Measurements from ENCODE around the gene SMPD2. TPM values are rescaled to one million over a fixed set of nuclear protein-coding genes. Genes with fewer than 3 reads are reported as not detected.

Gene SMPD2
- total and polyA plus RNA-seq, 2 of the 4 experiments (the other 2 are of a cell fraction): 7.7 to 9.0 TPM

GRCh38 chr6:109424946-109425345 lies 15.6 kb upstream of the SMPD2 start:
- no TSS peak for BruUV-seq (replicated peaks)
- no peak overlapping the region for H2AFZ ChIP-seq (replicated peaks; ENCODE audit: low read length, poor library complexity)

More at GRCh38 chr6:109424946-109425345, 15.6 kb upstream of the SMPD2 start:
- H3K4ac ChIP-seq (ENCODE audit: low read depth, low read length): no peak overlapping the region
- H3K27ac ChIP-seq (ENCODE audit: insufficient read depth, low read length): no peak overlapping the region
- no peaks in the 10 kb centered on the region for H4K20me1 ChIP-seq (ENCODE audit: insufficient read depth, low read length)
- WGBS, 2 experiments (ENCODE audit: extremely low coverage in 2 of 2, insufficient read length in 1 of 2): no CpG with 5 or more reads among the region's 2 CpGs
- DNase-seq (peak; percentile 10), ATAC-seq (ENCODE audit: low read depth) (no peak)
- H3K27me3 ChIP-seq (ENCODE audit: control insufficient read depth, insufficient read depth, low read length): no peaks in the 10 kb centered on the region
- ChIA-PET POLR2A (ENCODE audit: unreplicated experiment) (no interaction called here), CTCF (no interaction called here)
- no peak overlapping the region for H2BK120ac ChIP-seq (ENCODE audit: low read depth, low read length)
- H3K36me3 ChIP-seq (ENCODE audit: control insufficient read depth, insufficient read depth, low read length): no peaks in the 10 kb centered on the region
- H2BK5ac ChIP-seq (ENCODE audit: low read depth, low read length, poor library complexity, severe bottlenecking): no peak overlapping the region
- H4K91ac ChIP-seq (ENCODE audit: insufficient read depth, low read depth, low read length): no peak overlapping the region
- no peak overlapping the region for H3K9ac ChIP-seq (ENCODE audit: low read depth, low read length)
- no peak overlapping the region for H2AK9ac ChIP-seq (replicated peaks; ENCODE audit: low read depth, low read length, poor library complexity)
- no peak for TF ChIP-seq POLR2A (IDR thresholded peaks at IDR 0.05; ENCODE audit: low read depth, low read length)
- TF ChIP-seq CTCF (conservative IDR thresholded peaks at IDR 0.05; ENCODE audit: low read depth, low read length): no peak
- no peak for TF ChIP-seq USF2 (IDR thresholded peaks at IDR 0.05; ENCODE audit: low read depth, low read length)
- no peak for TF ChIP-seq CEBPB (IDR thresholded peaks at IDR 0.05; ENCODE audit: low read depth, low read length)
- no peak for TF ChIP-seq SMC3 (IDR thresholded peaks at IDR 0.05; ENCODE audit: low read depth, low read length)
- TF ChIP-seq RAD21 (IDR thresholded peaks at IDR 0.05; ENCODE audit: low read length): no peak
- TF ChIP-seq CHD1 (IDR thresholded peaks at IDR 0.05; ENCODE audit: low read depth, low read length): no peak
- TF ChIP-seq NFE2L2 (IDR thresholded peaks at IDR 0.05; ENCODE audit: low read depth, low read length): no peak
- no peak for TF ChIP-seq ELK1 (IDR thresholded peaks at IDR 0.05; ENCODE audit: borderline replicate concordance, low read depth, low read length)
- no peak for TF ChIP-seq MXI1 (IDR thresholded peaks at IDR 0.05; ENCODE audit: borderline replicate concordance, low read depth, low read length)
- no peak for TF ChIP-seq MAZ (IDR thresholded peaks at IDR 0.05; ENCODE audit: borderline replicate concordance, low read depth, low read length)
- no peak for TF ChIP-seq RCOR1 (IDR thresholded peaks at IDR 0.05; ENCODE audit: insufficient replicate concordance, low read length)
- no peak for TF ChIP-seq MAFK (IDR thresholded peaks at IDR 0.05; ENCODE audit: low read depth, low read length)
- no peak overlapping the region for H4K5ac ChIP-seq (ENCODE audit: low read depth, low read length)
- peak overlapping the region; percentile 73; the same call in 1 of the 2 replicates for H3K4me2 ChIP-seq (ENCODE audit: low read depth, low read length)
- H3K23ac ChIP-seq (ENCODE audit: low read depth, low read length): no peak overlapping the region
- H3K18ac ChIP-seq (ENCODE audit: low read depth, low read length): no peak overlapping the region
- H3K9me3 ChIP-seq (ENCODE audit: control insufficient read depth, insufficient read depth, low read length): no peaks in the 10 kb centered on the region
- no peaks in the 10 kb centered on the region for H3K9me1 ChIP-seq (ENCODE audit: insufficient read depth, low read length)
- no peak overlapping the region for H3K4me3 ChIP-seq (ENCODE audit: insufficient read depth, low read depth, low read length)
- no peaks in the 10 kb centered on the region; the same call in 1 of the 2 replicates for H3K4me1 ChIP-seq (ENCODE audit: control insufficient read depth, insufficient read depth, low read length)
- no peak overlapping the region for H3K14ac ChIP-seq (replicated peaks; ENCODE audit: low read depth, low read length)
- no peak overlapping the region for H4K8ac ChIP-seq (ENCODE audit: low read depth in 2 of 2, low read length in 2 of 2)
- no peak overlapping the region for H2BK20ac ChIP-seq (ENCODE audit: low read depth, low read length)
- no peaks in the 10 kb centered on the region for H3K79me1 ChIP-seq (ENCODE audit: low read depth in 1 of 2, low read length in 2 of 2)
- in situ Hi-C loops (cut with MboI; ENCODE audit: low sequenced_read_pairs): no loop called here
- dilution Hi-C loops (cut with HindIII; ENCODE audit: low sequenced_read_pairs, unreplicated experiment): no loop called here
- no peak overlapping the region for H2AK5ac ChIP-seq (ENCODE audit: low read depth, low read length)
- H2BK15ac ChIP-seq (ENCODE audit: low read depth, low read length): no peak overlapping the region
- intact Hi-C loops (cut with micrococcal nuclease): no loop called here
- H3K56ac ChIP-seq (ENCODE audit: extremely low read depth, insufficient read depth, low read length): no peak overlapping the region

All from IMR-90 (cell line).